ENCODE measurements around the gene DCC. TPM values are rescaled to one million over a fixed set of nuclear protein-coding genes. Genes with fewer than 3 reads are reported as not detected.

Gene DCC
- total and polyA plus RNA-seq, 2 experiments from 2014 or later = 0.53 to 0.73 TPM

GRCh38 chr18:52541056-52541455 lies 201.1 kb downstream of the DCC start (continued):
- TF ChIP-seq ZNF462 (CRISPR knock-in tag; IDR thresholded peaks at IDR 0.05) (no peak), ZNF114 (CRISPR knock-in tag; IDR thresholded peaks at IDR 0.05) (no peak), ETS1 (IDR thresholded peaks at IDR 0.05) (no peak), STAT1 (IDR thresholded peaks at IDR 0.05; ENCODE audit: unreplicated experiment) (no peak)

GRCh38 chr18:52544086-52544485 lies 204.1 kb downstream of the DCC start:
- ATAC-seq = no peak
- H3K27me3 ChIP-seq (ENCODE audit: insufficient read depth) = no peaks in the 10 kb centered on the region
- H3F3A ChIP-seq (replicated peaks; ENCODE audit: low read depth) = no peaks in the 10 kb centered on the region
- H3K36me3 ChIP-seq (ENCODE audit: insufficient read depth) = no peaks in the 10 kb centered on the region
- peaks cover 2% of the 10 kb centered on the region; the same call in 1 of the 3 replicates for H3K4me1 Mint-ChIP-seq
- H3K4me1 ChIP-seq (ENCODE audit: insufficient read depth) = no peaks in the 10 kb centered on the region
- no peak for DNase-seq (ENCODE audit: low spot score)
- H3K27ac ChIP-seq (ENCODE audit: low read depth) = no peak overlapping the region
- H3K4me2 ChIP-seq = no peak overlapping the region
- H3K9me2 ChIP-seq (ENCODE audit: insufficient read depth) = no peaks in the 10 kb centered on the region; the same call in 1 of the 2 replicates
- no peaks in the 10 kb centered on the region for H4K20me1 ChIP-seq (replicated peaks; ENCODE audit: insufficient read depth)
- H3K4me3 Mint-ChIP-seq = no peak overlapping the region
- peaks cover 7% of the 10 kb centered on the region; the same call in 2 of the 3 replicates for H3K9me3 Mint-ChIP-seq
- H3K27ac Mint-ChIP-seq = no peak overlapping the region; the same call in 1 of the 2 replicates
- no peak overlapping the region for H2AFZ ChIP-seq
- H3K27me3 Mint-ChIP-seq (ENCODE audit: insufficient read depth, low read depth, poor library complexity) = no peaks in the 10 kb centered on the region
- no peaks in the 10 kb centered on the region for H3K79me2 ChIP-seq (replicated peaks; ENCODE audit: insufficient read depth)
- no peaks in the 10 kb centered on the region for H3K36me3 Mint-ChIP-seq (ENCODE audit: low read depth)
- H3K4me3 ChIP-seq = no peak overlapping the region
- TF ChIP-seq CREB1 (CRISPR knock-in tag; IDR thresholded peaks at IDR 0.05; ENCODE audit: low read depth) = no peak
- no peak for TF ChIP-seq EZH2 (IDR thresholded peaks at IDR 0.05; ENCODE audit: low read depth, unreplicated experiment)
- no peak for TF ChIP-seq EZH2phosphoT487 (IDR thresholded peaks at IDR 0.05; ENCODE audit: unreplicated experiment)
- no peak for TF ChIP-seq ZNF462 (CRISPR knock-in tag; IDR thresholded peaks at IDR 0.05)
- no peak for TF ChIP-seq STAT1 (IDR thresholded peaks at IDR 0.05; ENCODE audit: unreplicated experiment)
- TF ChIP-seq POLR2AphosphoS5 (IDR thresholded peaks at IDR 0.05; ENCODE audit: low read depth) = no peak
- TF ChIP-seq ZNF331 (CRISPR knock-in tag; IDR thresholded peaks at IDR 0.05; ENCODE audit: low read depth) = no peak

All from GM23338 (cell line).